ENCODE data around the gene PSMB1. TPM values are rescaled to one million over a fixed set of nuclear protein-coding genes. Genes with fewer than 3 reads are reported as not detected.

The PSMB1 gene
- total and polyA plus RNA-seq, 9 of the 15 experiments (the other 6 are each of a cell fraction or from before 2014, with no cell fraction given) = 447 to 2,953 (median 884) TPM

GRCh38 chr6:170529839-170530469 lies 23.2 kb downstream of the PSMB1 start (continued):
- TF ChIP-seq CREB1 (IDR thresholded peaks at IDR 0.05) = no peak
- TF ChIP-seq CREB1 (CRISPR knock-in tag; IDR thresholded peaks at IDR 0.05) = no peak
- TF ChIP-seq KAT8 (IDR thresholded peaks at IDR 0.05; ENCODE audit: low read depth) = no peak
- TF ChIP-seq SMARCB1 (IDR thresholded peaks at IDR 0.05; ENCODE audit: insufficient read length, low read depth) = no peak
- TF ChIP-seq TOE1 (IDR thresholded peaks at IDR 0.05; ENCODE audit: borderline replicate concordance) = no peak
- peak; percentile 46; the same call in 1 of the 2 replicates for TF ChIP-seq TOE1 (CRISPR knock-in tag; IDR thresholded peaks at IDR 0.05; ENCODE audit: borderline replicate concordance, low read depth)
- no peak for TF ChIP-seq SRSF3 (IDR thresholded peaks at IDR 0.05; ENCODE audit: insufficient read depth, low read length)
- TF ChIP-seq GTF2A2 (tag; IDR thresholded peaks at IDR 0.05) = no peak
- no peak for TF ChIP-seq ELK3 (CRISPR knock-in tag; IDR thresholded peaks at IDR 0.05)
- TF ChIP-seq ATF6 (CRISPR knock-in tag; IDR thresholded peaks at IDR 0.05) = no peak
- no peak for TF ChIP-seq JUNB (CRISPR knock-in tag; conservative IDR thresholded peaks at IDR 0.05)
- TF ChIP-seq YY1 (IDR thresholded peaks at IDR 0.05; ENCODE audit: borderline replicate concordance in 1 of 3, control insufficient read depth in 1 of 3, extremely low read depth in 1 of 3, insufficient read depth in 3 of 3, insufficient read length in 1 of 3, insufficient replicate concordance in 2 of 3, low read depth in 1 of 3, low read length in 2 of 3) = no peak
- TF ChIP-seq OTX1 (CRISPR knock-in tag; IDR thresholded peaks at IDR 0.05) = no peak
- TF ChIP-seq, protein P1, sequence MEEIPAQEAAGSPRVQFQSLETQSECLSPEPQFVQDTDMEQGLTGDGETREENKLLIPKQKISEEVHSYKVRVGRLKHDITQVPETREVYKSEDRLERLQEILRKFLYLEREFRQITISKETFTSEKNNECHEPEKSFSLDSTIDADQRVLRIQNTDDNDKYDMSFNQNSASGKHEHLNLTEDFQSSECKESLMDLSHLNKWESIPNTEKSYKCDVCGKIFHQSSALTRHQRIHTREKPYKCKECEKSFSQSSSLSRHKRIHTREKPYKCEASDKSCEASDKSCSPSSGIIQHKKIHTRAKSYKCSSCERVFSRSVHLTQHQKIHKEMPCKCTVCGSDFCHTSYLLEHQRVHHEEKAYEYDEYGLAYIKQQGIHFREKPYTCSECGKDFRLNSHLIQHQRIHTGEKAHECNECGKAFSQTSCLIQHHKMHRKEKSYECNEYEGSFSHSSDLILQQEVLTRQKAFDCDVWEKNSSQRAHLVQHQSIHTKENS (CRISPR knock-in tag; IDR thresholded peaks at IDR 0.05) = no peak

Measured in K562 (cell line).